ENCODE data around the gene ZNF800.

Gene ZNF800

DNA sequence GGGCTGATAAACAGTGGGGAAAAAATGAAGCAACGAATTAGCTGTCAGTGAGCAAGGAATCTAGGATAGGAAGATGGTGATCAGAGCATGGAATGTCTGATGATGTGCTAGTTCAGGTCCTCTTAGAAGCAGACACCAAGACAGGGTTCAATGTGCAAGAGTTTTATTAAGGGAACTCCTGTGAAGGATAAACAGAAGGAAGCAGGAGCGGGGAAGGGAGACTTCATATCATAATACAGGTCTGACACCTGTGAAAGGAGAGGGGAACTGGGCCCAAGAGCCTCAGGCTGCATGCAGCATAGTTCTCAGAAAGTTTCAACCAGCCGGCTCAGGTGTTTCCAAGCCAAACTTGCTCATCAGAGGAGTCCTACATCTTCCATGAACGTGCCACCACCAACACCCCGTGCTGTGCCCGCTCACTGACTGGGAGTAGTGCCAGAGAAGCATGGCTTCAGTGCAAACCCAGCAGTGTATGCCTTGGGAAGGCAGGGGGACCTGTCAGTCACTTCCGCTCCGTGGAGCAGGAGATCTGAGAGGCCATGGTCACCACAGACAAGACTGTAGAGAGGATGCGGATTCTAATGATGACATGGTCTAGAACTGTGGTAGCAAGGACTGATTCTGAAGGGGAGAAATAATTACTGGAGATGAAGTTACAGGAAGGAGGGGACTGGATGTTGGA is 45.8 kb downstream of the ZNF800 start:
- no peak for DNase-seq

DNA sequence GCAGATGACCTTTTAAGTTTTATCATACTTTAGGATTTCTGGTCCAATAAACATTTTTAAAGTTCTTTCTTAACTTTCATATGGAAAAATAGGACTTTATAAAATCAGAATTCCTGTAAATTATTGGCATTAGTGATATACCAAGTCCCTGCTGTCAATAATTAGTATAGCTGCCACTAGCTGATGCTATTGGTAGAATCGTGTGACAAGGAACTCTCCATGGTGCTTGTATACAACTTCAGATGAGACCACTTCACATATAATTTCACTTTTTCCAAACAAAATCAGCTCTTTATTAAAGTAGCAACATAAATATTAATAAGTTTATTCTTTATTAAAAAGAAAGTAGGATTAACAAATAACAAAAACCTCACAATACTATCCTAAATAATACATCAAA is 49.9 kb downstream of the ZNF800 start:
- no peak for DNase-seq

DNA sequence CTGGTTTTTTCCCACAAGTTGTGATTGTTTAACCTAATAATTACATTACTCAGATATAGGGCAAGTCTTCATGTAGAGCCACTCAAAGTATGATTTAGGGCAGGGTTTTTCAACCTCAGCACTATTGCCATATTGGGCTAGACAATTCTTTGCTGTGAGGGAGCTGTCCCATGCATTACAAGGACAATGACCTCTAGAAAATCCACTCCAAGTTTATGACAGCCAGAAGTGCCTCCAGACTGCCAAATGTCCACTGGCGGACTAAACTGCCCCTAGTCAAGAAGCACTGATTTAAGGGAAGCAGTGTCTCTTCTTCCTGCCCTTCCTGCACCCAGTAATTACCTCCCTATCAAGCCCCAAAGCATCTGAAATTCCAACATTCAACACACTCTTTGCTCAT is 54.4 kb downstream of the ZNF800 start:
- no peak for DNase-seq

DNA sequence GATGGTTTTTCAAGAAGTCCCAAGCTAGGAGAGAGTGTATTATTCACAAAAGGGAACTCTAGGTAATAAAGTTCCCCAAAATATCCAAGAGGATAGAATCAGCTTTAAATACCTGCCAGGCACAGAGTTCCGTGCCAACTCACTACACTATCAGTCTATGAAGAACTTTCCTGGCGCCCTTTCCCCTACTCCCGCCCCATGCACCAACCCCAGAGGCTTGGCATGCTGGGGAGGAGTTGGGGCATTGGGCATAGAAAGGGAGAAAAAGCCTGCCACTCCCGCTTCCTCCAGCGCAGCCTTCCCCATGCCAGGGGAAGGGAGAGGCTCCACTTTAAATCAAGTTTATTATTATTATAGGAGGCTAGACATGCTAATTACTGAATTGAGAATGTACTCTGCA is 54.9 kb downstream of the ZNF800 start:
- no peak for DNase-seq

DNA sequence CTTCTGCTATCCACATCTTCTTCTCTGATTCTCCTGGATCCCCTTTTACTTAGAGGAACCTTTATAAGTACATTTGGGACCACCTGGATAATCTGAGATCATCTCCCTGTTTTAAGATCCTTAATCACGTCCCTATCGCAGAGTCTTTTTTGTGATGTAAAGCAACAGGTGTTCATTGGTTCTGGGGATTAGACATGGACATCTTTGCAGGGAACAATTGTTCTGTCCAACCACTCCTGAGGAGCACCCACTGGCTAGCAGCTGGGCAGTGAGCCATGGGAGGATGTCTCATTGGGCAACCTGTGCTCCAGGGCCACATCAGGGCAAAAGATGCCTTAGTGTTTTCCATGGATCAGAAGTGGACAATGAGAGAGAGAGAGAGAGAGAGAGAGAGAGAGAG is 56.0 kb downstream of the ZNF800 start:
- no peak for DNase-seq

DNA sequence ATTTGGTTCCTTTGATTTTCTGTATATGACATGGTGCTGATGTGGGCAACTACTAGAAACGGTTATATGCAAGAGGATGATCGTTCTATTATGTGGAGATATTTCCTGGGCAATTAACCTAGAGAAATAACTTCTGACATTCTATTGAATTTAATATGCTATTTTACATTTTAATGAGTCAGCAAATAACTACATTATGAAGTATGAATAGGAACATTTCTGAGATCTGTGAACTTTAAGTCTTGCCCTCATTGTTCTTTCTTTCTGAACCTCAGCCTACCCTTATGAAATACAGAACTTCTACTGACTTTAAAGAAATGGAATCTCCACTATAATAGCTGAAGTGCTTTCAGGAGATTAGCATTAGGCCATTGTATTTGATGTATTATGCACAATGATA is 59.6 kb downstream of the ZNF800 start:
- no peak for DNase-seq

DNA sequence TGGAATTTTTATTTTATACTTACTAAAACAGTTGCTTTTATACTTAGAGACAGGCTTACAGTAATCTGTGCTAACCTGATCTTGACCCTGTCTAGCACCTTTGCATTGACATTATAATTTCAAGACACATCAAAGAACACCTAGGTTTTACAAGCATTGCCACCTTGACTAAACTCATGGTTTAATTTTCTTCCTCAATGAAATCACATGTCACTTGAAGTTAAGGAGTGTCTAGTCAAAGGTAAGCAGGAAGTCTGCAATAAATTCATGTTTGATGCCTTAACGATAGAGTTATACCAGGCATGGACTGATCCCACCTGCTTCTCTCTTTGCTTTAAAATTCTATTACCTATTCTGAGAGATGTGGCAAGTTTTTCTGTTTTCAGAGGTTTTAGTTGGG is 62.4 kb downstream of the ZNF800 start:
- no peak for DNase-seq

DNA sequence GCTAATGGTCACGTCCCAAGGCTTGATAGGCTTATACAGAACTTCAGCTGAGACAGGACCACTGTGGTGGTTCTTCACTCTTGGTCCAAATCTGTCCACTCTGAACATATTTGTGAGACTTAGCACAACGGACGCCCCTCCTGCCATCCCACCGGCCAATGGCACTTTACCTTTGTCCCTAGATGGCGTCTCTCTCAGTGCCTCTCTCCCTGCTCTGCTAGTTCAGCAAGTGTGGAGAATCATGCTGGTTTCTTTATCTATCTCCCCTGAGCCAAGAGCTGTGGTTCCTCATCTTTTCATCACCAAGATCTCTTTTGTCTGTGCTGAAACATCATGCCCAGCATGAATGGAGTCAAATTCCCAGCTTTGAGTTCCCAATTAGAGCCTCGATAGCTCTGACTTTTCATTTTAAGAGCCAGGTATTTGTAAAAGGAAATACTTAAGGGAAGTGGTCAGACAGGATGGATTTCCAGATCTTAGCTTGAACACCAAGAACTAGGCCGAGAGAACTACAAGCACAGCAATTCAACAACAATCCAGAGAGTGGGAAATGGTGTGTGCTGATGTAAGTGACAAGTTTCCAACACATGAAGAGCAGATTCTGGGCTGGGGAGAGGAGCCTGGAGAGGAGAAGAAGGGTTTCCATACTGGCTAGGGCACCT is 69.5 kb downstream of the ZNF800 start:
- DNase-seq: no peak

DNA sequence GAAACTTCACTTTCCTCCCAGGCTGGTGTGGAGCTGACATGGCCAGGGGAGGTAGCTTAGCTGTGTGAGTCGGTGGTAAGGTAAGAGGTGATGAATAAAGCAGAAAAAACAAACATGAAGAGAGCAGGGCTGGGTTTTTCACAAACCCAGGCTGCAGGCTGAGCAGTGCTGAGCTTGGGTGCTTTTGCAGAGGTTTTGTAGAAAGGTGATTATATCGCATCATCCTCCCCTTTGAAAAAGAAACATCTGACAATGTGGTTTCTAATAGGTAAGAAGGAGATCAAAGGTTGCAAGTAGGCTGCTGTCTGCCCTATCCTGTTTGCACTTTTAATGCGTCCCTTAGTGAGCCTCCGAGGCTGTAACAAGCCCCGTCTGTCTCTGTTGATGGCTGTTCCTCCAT is 70.2 kb downstream of the ZNF800 start:
- DNase-seq: no peak

DNA sequence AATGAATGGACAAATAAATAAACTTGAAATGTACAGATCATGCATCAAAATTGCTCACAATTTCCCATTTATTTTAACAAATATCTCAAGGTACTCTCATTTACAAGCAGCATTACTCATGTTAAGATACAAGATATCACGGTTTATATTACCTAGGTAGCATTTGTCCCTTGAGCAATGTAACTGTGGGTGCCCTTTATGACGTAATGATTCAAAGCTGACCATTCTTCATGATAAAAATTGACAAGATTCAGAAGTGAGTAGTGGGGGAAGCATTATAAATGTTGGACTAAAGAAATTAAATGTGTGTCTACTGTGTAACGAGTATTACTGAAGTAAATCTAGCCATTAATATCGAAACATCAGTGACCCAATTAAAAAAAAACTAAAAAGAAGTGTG is 71.5 kb downstream of the ZNF800 start:
- DNase-seq: no peak

All from activated CD4-positive, alpha-beta T cell treated with anti-CD3 and anti-CD28 coated beads for 4 hours (primary cell).